Measurements from ENCODE around the gene APOD.

APOD gene

DNA sequence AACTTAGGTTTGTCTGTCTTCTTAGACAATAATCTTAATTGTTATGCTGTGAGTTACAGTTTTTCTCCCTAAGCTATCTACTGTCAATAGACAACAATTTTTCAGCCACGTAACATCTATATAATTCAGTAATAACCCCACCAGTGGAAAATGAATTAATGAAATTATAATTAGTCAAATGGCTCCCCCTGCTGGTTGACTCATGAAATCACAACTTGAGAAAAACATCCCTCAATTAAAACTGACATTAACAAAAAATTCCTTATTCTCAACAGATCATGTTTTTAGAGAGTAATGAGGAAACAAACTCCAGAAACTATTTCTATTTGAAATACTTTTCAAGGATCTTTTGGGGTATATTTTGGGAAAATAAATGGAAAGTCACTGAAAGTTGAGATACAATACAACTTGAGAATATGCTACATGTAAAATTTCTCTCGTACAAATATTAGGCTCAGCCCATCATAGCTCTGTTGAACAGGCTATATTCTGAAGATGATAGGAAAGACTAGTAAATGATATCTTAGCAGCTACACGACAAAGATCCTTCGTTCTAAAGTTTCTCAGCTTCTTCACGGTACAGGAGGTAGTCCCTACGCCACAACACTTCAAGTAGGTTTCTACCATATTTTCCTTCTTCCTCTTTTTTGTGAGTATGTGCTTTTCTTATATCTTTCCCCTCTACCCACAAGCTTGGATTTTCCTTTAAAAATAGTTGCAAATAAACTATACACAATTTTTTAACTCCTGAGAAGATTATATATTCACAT is 61.3 kb downstream of the APOD start:
- DNase-seq: no peak

Data from GDM1 (cell line).